HepG2 (cell line): ENCODE measurements around the gene EIF4E. TPM values are rescaled to one million over a fixed set of nuclear protein-coding genes. Genes with fewer than 3 reads are reported as not detected.

ENCODE experiments used
- ATAC-seq: fragments of 200-7000 bp; cut with Tn5 transposase; 3 replicates; pipeline ENCODE4 v1.9.1; 2020; ENCODE audit warnings: mild to moderate bottlenecking, moderate library complexity
- BruUV-seq: library from RNA; stranded (reverse); fragments of 400-500 nt; replicated peaks from 2 replicates; lab custom pipeline; 2021; lab: Mats Ljungman, UMichigan
- CTCF ChIA-PET: fragments of 300-600 bp; formaldehyde crosslinking; extraction: SDS; loops from one replicate; lab custom pipeline; 2021; ENCODE audit warnings: low total read pairs, inconsistent platforms, low intra/inter-chr PET ratio; lab: Yijun Ruan, JAX
- POLR2A ChIA-PET: fragments of 350-600 bp; sonication (Branson Sonifier 250); formaldehyde crosslinking; loops from one replicate; lab custom pipeline; 2020; ENCODE audit warnings: antibody characterized with exemption, inconsistent platforms; lab: Yijun Ruan, JAX
- DNase-seq: peaks from one replicate; pipeline ENCODE4 v3.0.0-alpha.2; 2015; ENCODE audit warnings: low spot score
- FAIRE-seq: peaks from 3 replicates; lab custom pipeline; 2011; peaks lifted over from hg19 to GRCh38; lab: Jason Lieb, UNC
- H2AFZ ChIP-seq: one replicate; pipeline ENCODE4 v1.6.1; 2011; ENCODE audit warnings: low read length, inconsistent platforms
- H3K27ac ChIP-seq: fragments of 300-600 bp; 3 replicates; pipeline ENCODE4 v1.8.0; 2011; ENCODE audit warnings: mixed run types, mild to moderate bottlenecking, mixed read lengths, low read length, inconsistent platforms; ENCODE audit not compliant: insufficient read depth; ENCODE audit errors: extremely low read length
- H3K27me3 ChIP-seq, 2 experiments: fragments of 200-600 bp in 1 of 2; 2 replicates in 1 of 2; 3 replicates in 1 of 2; pipeline versions ENCODE4 v1.6.0 to v1.8.0; 2011; ENCODE audit warnings: low read length in 2 of 2, mild to moderate bottlenecking in 2 of 2, moderate library complexity in 2 of 2, inconsistent platforms in 1 of 2; ENCODE audit not compliant: insufficient read depth in 2 of 2, control insufficient read depth in 1 of 2
- H3K36me3 ChIP-seq, 2 experiments: fragments of 200-600 bp in 1 of 2; replicated peaks in 1 of 2; 2 replicates in 1 of 2; 3 replicates in 1 of 2; pipeline versions ENCODE4 v1.5.1 to v1.8.0; 2011; ENCODE audit warnings: low read length in 2 of 2, inconsistent platforms in 1 of 2; ENCODE audit not compliant: insufficient read depth in 2 of 2, control insufficient read depth in 1 of 2
- H3K4me1 ChIP-seq: 2 replicates; pipeline ENCODE4 v1.5.1; 2012; ENCODE audit warnings: low read length, inconsistent platforms; ENCODE audit not compliant: insufficient read depth
- H3K4me2 ChIP-seq: 2 replicates; pipeline ENCODE4 v1.6.0; 2011; ENCODE audit warnings: low read depth, low read length, inconsistent platforms
- H3K4me3 ChIP-seq, 3 experiments: fragments of 200-600 bp in 1 of 3; sonication (generic), shearing (Covaris generic) in 1 of 3; replicated peaks in 1 of 3; 2 replicates each; pipeline ENCODE4 v1.5.1; 2011 to 2016; ENCODE audit warnings: low read length in 3 of 3, inconsistent platforms in 2 of 3, low read depth in 2 of 3, mild to moderate bottlenecking in 2 of 3, control low read depth in 1 of 3, mixed read lengths in 1 of 3; ENCODE audit not compliant: insufficient read depth in 1 of 3
- H3K79me2 ChIP-seq: one replicate; pipeline ENCODE4 v1.6.1; 2011; ENCODE audit warnings: low read length, inconsistent platforms; ENCODE audit not compliant: insufficient read depth
- H3K9ac ChIP-seq: 2 replicates; pipeline ENCODE4 v1.6.0; 2011; ENCODE audit warnings: mild to moderate bottlenecking, low read depth, low read length, inconsistent platforms; ENCODE audit not compliant: insufficient read depth
- H3K9me3 ChIP-seq: 2 replicates; pipeline ENCODE4 v1.5.1; 2012; ENCODE audit warnings: mild to moderate bottlenecking, low read length
- H4K20me1 ChIP-seq: 2 replicates; pipeline ENCODE4 v1.6.0; 2011; ENCODE audit warnings: inconsistent platforms, mild to moderate bottlenecking, low read length, moderate library complexity; ENCODE audit not compliant: insufficient read depth
- ARNT ChIP-seq: fragments of 450-650 bp; IDR thresholded peaks from 2 replicates; pipeline ENCODE4 v1.6.1; 2017
- BHLHE40 ChIP-seq: IDR thresholded peaks from 2 replicates; pipeline ENCODE4 v1.6.1; 2011; ENCODE audit warnings: low read length, improper control_type of control experiment
- CC2D1A ChIP-seq: sonication (generic); formaldehyde crosslinking; IDR thresholded peaks from 2 replicates; pipeline ENCODE4 v1.8.1; 2023; ENCODE audit warnings: mild to moderate bottlenecking, missing genetic modification reagents
- MAF1 ChIP-seq: sonication (generic); formaldehyde crosslinking; IDR thresholded peaks from 2 replicates; pipeline ENCODE4 v1.5.0; 2020; ENCODE audit warnings: missing genetic modification reagents, borderline replicate concordance
- MTERF4 ChIP-seq: sonication (generic); formaldehyde crosslinking; IDR thresholded peaks from 2 replicates; pipeline ENCODE4 v1.8.0; 2023; ENCODE audit warnings: mild to moderate bottlenecking, missing genetic modification reagents
- MZF1 ChIP-seq: sonication (generic); formaldehyde crosslinking; IDR thresholded peaks from 2 replicates; pipeline ENCODE4 v1.8.1; 2023; ENCODE audit warnings: mild to moderate bottlenecking, missing genetic modification reagents, borderline replicate concordance
- NONO ChIP-seq, 2 experiments: fragments of 450-650 bp in 1 of 2; sonication (generic) in 1 of 2; formaldehyde crosslinking in 1 of 2; IDR thresholded peaks in 1 of 2; conservative IDR thresholded peaks in 1 of 2; 2 replicates each; pipeline versions ENCODE4 v1.6.1 to v1.8.0; 2017 to 2022; ENCODE audit warnings: mild to moderate bottlenecking in 1 of 2, missing genetic modification reagents in 1 of 2, moderate library complexity in 1 of 2
- PHF5A ChIP-seq: IDR thresholded peaks from one replicate; pipeline ENCODE4 v1.6.1; 2018; ENCODE audit warnings: low read depth, missing genetic modification reagents; ENCODE audit not compliant: unreplicated experiment
- ZNF569 ChIP-seq: sonication (generic); formaldehyde crosslinking; IDR thresholded peaks from 2 replicates; pipeline ENCODE4 v1.5.0; 2020; ENCODE audit warnings: mild to moderate bottlenecking, missing genetic modification reagents, moderate library complexity, borderline replicate concordance
- ZNF614 ChIP-seq: IDR thresholded peaks from 2 replicates; pipeline ENCODE4 v1.6.1; 2018; ENCODE audit warnings: missing biosample characterization, missing genetic modification reagents, inconsistent platforms, borderline replicate concordance
- ZNF83 ChIP-seq: sonication (generic); formaldehyde crosslinking; IDR thresholded peaks from 2 replicates; pipeline ENCODE4 v1.4.0; 2020; ENCODE audit warnings: missing genetic modification reagents, mild to moderate bottlenecking, borderline replicate concordance
- ZSCAN20 ChIP-seq: sonication (generic); formaldehyde crosslinking; IDR thresholded peaks from 2 replicates; pipeline ENCODE4 v1.4.0; 2020; ENCODE audit warnings: missing genetic modification reagents, mild to moderate bottlenecking, borderline replicate concordance
- ZSCAN31 ChIP-seq: sonication (generic); formaldehyde crosslinking; IDR thresholded peaks from 2 replicates; pipeline ENCODE4 v1.5.0; 2020; ENCODE audit warnings: low read depth, mild to moderate bottlenecking, missing genetic modification reagents
- WGBS: methylation state at CpG from one replicate; pipeline ENCODE4 v1.1.6; 2017; ENCODE audit warnings: low lambda C conversion rate; 5-methylcytosine and 5-hydroxymethylcytosine counted together
- in situ Hi-C: cut with HindIII; loops from 2 replicates; pipeline ENCODE4 v1.10.0; 2017; ENCODE audit warnings: low pct_unique_long_range_greater_than_20kb; ENCODE audit not compliant: extremely low pct_ligation_motif_present
- intact Hi-C: fragments of 100-400 bp; cut with micrococcal nuclease; formaldehyde crosslinking; loops from one replicate; pipeline ENCODE4 v1.10.0; 2022; ENCODE audit not compliant: unreplicated experiment
- polyA plus RNA-seq, 8 experiments: library from polyadenylated mRNA; depleted of rRNA in 3 of 8; stranded (reverse) in 7 of 8; unstranded in 1 of 8; fragments of >200 nt; fragmentation: Illumina TruSeq in 4 of 8; extraction: Trizol in 4 of 8; gene quantifications; 2 replicates each; pipeline versions ENCODE4 v1.2.1 to v1.2.3, GENCODE V29; 2011 to 2016; ENCODE audit warnings: low read depth in 4 of 8, missing spikeins in 1 of 8, mixed read lengths in 1 of 8; ENCODE audit not compliant: insufficient read depth in 1 of 8
- total RNA-seq, 5 experiments: library from RNA; depleted of rRNA; stranded (reverse); fragments of >200 nt; fragmentation: Illumina TruSeq; extraction: Trizol; gene quantifications; 2 replicates each; pipeline ENCODE4 v1.2.3, GENCODE V29; 2016; ENCODE audit warnings: low read depth in 1 of 5
- TF ChIP-seq, protein P1 (sequence below): IDR thresholded peaks from 2 replicates; pipeline ENCODE4 v1.6.1; 2016; ENCODE audit warnings: mild to moderate bottlenecking

Gene EIF4E
- total and polyA plus RNA-seq, 2 of the 13 experiments (the other 11 are each of a cell fraction or from before 2014, with no cell fraction given): 50.8 to 194 TPM

GRCh38 chr4:98969878-98970785 is 41.2 kb upstream of the EIF4E start:
- H3K79me2 ChIP-seq: no peaks in the 10 kb centered on the region
- in situ Hi-C loops: no loop called here
- H3K9ac ChIP-seq: no peak overlapping the region
- no peak for FAIRE-seq
- DNase-seq: no peak
- no peak for TF ChIP-seq ZSCAN20 (CRISPR knock-in tag)
- TF ChIP-seq NONO (IDR thresholded peaks at IDR 0.05): no peak
- TF ChIP-seq NONO (CRISPR knock-in tag; conservative IDR thresholded peaks at IDR 0.05): no peak
- TF ChIP-seq MZF1 (CRISPR knock-in tag): no peak
- TF ChIP-seq ARNT: no peak
- no peak for TF ChIP-seq MAF1 (CRISPR knock-in tag)
- no peak for TF ChIP-seq ZNF614 (CRISPR knock-in tag)
- TF ChIP-seq, protein P1, sequence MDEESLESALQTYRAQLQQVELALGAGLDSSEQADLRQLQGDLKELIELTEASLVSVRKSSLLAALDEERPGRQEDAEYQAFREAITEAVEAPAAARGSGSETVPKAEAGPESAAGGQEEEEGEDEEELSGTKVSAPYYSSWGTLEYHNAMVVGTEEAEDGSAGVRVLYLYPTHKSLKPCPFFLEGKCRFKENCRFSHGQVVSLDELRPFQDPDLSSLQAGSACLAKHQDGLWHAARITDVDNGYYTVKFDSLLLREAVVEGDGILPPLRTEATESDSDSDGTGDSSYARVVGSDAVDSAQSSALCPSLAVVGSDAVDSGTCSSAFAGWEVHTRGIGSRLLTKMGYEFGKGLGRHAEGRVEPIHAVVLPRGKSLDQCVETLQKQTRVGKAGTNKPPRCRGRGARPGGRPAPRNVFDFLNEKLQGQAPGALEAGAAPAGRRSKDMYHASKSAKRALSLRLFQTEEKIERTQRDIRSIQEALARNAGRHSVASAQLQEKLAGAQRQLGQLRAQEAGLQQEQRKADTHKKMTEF (CRISPR knock-in tag): no peak
- TF ChIP-seq ZNF83 (CRISPR knock-in tag): no peak
- no peak for TF ChIP-seq MTERF4 (CRISPR knock-in tag)
- no peak for TF ChIP-seq ZSCAN31
- TF ChIP-seq PHF5A (CRISPR knock-in tag): no peak
- TF ChIP-seq CC2D1A (CRISPR knock-in tag): no peak
- TF ChIP-seq BHLHE40: no peak
- TF ChIP-seq ZNF569 (CRISPR knock-in tag): no peak
- TF ChIP-seq, all 625 proteins: peak for 0
- CTCF ChIA-PET: no interaction called here
- Histone ChIP-seq H3K27ac (no peak overlapping the region), H3K36me3 (no peaks in the 10 kb centered on the region), H4K20me1 (no peaks in the 10 kb centered on the region), H3K27me3 (no peaks in the 10 kb centered on the region), H3K4me3 (no peak overlapping the region), H2AFZ (no peak overlapping the region), H3K9me3 (no peaks in the 10 kb centered on the region), H3K4me1 (no peaks in the 10 kb centered on the region), H3K4me2 (no peak overlapping the region)
- WGBS: 0% methylated on average over 1 of the region's 1 CpG
- intact Hi-C loops: no loop called here
- no TSS peak for BruUV-seq
- POLR2A ChIA-PET: no interaction called here
- no peak for ATAC-seq
